ENCODE data around the gene CPNE2. TPM values are rescaled to one million over a fixed set of nuclear protein-coding genes. Genes with fewer than 3 reads are reported as not detected.
A peak's percentile ranks its signal among the peaks of the same experiment; 100 is the strongest.

The CPNE2 gene
- total and polyA plus RNA-seq, 10 of the 15 experiments (the other 5 are each of a cell fraction or from before 2014, with no cell fraction given): 3.1 to 22.1 (median 9.9) TPM

DNA sequence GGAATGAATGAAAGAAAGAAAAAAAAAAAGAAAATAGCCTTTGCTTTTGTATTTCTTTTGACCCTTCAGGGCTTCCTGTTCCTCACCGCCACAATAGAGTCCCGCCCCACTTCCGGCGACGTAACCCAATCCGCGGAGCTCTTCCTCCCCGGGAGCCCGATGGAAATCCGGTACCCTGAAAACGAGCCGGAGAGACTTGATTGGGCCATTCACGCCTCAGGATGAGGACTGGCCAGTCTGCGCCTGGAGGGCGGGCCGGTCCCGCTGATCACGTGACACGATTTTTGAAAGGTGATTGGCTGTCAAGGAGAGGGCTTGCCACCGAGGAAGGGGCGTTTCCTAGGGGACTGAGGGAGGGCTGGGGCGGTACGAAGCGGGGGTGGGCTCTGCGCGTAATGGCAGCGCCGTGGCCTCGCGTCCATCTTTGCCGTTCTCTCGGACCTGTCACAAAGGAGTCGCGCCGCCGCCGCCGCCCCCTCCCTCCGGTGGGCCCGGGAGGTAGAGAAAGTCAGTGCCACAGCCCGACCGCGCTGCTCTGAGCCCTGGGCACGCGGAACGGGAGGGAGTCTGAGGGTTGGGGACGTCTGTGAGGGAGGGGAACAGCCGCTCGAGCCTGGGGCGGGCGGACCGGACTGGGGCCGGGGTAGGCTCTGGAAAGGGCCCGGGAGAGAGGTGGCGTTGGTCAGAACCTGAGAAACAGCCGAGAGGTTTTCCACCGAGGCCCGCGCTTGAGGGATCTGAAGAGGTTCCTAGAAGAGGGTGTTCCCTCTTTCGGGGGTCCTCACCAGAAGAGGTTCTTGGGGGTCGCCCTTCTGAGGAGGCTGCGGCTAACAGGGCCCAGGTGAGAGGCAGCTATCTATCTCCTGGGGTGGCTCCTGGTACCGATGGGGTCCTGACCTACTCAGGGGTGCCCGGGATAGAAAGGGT, 93.8 kb downstream of the CPNE2 start, which contains the start of the genes PSME3IP1 and RSPRY1 (continued):
- TF ChIP-seq NFIC (IDR thresholded peaks at IDR 0.05; ENCODE audit: low read depth, low read length) (no peak), IKZF1 (conservative IDR thresholded peaks at IDR 0.05) (no peak), POU2F2 (IDR thresholded peaks at IDR 0.05; ENCODE audit: borderline replicate concordance, low read depth, low read length) (no peak), HCFC1 (IDR thresholded peaks at IDR 0.05; ENCODE audit: low read length) (peak; percentile 55), RUNX3 (IDR thresholded peaks at IDR 0.05; ENCODE audit: low read length) (no peak; the same call in 1 of the 2 replicates), LARP7 (IDR thresholded peaks at IDR 0.05) (peak; percentile 52; the same call in 1 of the 2 replicates), RFX5 (IDR thresholded peaks at IDR 0.05; ENCODE audit: low read depth, low read length) (no peak), POLR2A (IDR thresholded peaks at IDR 0.05; ENCODE audit: low read depth, low read length) (peak; percentile 91), ZNF274 (IDR thresholded peaks at IDR 0.05; ENCODE audit: insufficient read depth, insufficient read length) (no peak), TAF1 (IDR thresholded peaks at IDR 0.05; ENCODE audit: borderline replicate concordance, low read depth, low read length) (peak; percentile 62; the same call in 1 of the 2 replicates), SMARCA5 (IDR thresholded peaks at IDR 0.05) (peak; percentile 55; the same call in 1 of the 2 replicates), HDAC2 (IDR thresholded peaks at IDR 0.05) (no peak), MYC (IDR thresholded peaks at IDR 0.05; ENCODE audit: insufficient read depth, insufficient read length, insufficient replicate concordance, low read length, severe bottlenecking) (peak; percentile 54), BHLHE40 (IDR thresholded peaks at IDR 0.05; ENCODE audit: borderline replicate concordance in 1 of 2, low read depth in 2 of 2, low read length in 1 of 2) (peak; percentile 6 to 95; a peak in 3 of 4 replicates)
- TF ChIP-seq, protein P1, sequence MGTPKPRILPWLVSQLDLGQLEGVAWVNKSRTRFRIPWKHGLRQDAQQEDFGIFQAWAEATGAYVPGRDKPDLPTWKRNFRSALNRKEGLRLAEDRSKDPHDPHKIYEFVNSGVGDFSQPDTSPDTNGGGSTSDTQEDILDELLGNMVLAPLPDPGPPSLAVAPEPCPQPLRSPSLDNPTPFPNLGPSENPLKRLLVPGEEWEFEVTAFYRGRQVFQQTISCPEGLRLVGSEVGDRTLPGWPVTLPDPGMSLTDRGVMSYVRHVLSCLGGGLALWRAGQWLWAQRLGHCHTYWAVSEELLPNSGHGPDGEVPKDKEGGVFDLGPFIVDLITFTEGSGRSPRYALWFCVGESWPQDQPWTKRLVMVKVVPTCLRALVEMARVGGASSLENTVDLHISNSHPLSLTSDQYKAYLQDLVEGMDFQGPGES (IDR thresholded peaks at IDR 0.05): peak; percentile 85
- TF ChIP-seq, protein P2, sequence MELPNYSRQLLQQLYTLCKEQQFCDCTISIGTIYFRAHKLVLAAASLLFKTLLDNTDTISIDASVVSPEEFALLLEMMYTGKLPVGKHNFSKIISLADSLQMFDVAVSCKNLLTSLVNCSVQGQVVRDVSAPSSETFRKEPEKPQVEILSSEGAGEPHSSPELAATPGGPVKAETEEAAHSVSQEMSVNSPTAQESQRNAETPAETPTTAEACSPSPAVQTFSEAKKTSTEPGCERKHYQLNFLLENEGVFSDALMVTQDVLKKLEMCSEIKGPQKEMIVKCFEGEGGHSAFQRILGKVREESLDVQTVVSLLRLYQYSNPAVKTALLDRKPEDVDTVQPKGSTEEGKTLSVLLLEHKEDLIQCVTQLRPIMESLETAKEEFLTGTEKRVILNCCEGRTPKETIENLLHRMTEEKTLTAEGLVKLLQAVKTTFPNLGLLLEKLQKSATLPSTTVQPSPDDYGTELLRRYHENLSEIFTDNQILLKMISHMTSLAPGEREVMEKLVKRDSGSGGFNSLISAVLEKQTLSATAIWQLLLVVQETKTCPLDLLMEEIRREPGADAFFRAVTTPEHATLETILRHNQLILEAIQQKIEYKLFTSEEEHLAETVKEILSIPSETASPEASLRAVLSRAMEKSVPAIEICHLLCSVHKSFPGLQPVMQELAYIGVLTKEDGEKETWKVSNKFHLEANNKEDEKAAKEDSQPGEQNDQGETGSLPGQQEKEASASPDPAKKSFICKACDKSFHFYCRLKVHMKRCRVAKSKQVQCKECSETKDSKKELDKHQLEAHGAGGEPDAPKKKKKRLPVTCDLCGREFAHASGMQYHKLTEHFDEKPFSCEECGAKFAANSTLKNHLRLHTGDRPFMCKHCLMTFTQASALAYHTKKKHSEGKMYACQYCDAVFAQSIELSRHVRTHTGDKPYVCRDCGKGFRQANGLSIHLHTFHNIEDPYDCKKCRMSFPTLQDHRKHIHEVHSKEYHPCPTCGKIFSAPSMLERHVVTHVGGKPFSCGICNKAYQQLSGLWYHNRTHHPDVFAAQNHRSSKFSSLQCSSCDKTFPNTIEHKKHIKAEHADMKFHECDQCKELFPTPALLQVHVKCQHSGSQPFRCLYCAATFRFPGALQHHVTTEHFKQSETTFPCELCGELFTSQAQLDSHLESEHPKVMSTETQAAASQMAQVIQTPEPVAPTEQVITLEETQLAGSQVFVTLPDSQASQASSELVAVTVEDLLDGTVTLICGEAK (IDR thresholded peaks at IDR 0.05; ENCODE audit: borderline replicate concordance): peak; percentile 95
- TF ChIP-seq, protein P3, sequence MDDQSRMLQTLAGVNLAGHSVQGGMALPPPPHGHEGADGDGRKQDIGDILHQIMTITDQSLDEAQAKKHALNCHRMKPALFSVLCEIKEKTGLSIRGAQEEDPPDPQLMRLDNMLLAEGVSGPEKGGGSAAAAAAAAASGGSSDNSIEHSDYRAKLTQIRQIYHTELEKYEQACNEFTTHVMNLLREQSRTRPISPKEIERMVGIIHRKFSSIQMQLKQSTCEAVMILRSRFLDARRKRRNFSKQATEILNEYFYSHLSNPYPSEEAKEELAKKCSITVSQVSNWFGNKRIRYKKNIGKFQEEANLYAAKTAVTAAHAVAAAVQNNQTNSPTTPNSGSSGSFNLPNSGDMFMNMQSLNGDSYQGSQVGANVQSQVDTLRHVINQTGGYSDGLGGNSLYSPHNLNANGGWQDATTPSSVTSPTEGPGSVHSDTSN (IDR thresholded peaks at IDR 0.05; ENCODE audit: insufficient replicate concordance, low read depth, low read length): peak; percentile 47
- TF ChIP-seq, protein P4, sequence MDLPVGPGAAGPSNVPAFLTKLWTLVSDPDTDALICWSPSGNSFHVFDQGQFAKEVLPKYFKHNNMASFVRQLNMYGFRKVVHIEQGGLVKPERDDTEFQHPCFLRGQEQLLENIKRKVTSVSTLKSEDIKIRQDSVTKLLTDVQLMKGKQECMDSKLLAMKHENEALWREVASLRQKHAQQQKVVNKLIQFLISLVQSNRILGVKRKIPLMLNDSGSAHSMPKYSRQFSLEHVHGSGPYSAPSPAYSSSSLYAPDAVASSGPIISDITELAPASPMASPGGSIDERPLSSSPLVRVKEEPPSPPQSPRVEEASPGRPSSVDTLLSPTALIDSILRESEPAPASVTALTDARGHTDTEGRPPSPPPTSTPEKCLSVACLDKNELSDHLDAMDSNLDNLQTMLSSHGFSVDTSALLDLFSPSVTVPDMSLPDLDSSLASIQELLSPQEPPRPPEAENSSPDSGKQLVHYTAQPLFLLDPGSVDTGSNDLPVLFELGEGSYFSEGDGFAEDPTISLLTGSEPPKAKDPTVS (IDR thresholded peaks at IDR 0.05; ENCODE audit: low read depth, low read length): no peak; the same call in 1 of the 2 replicates
